ENCODE measurements around the gene HSPA12A.
A peak's percentile ranks its signal among the peaks of the same experiment; 100 is the strongest.

Gene HSPA12A, protein sequence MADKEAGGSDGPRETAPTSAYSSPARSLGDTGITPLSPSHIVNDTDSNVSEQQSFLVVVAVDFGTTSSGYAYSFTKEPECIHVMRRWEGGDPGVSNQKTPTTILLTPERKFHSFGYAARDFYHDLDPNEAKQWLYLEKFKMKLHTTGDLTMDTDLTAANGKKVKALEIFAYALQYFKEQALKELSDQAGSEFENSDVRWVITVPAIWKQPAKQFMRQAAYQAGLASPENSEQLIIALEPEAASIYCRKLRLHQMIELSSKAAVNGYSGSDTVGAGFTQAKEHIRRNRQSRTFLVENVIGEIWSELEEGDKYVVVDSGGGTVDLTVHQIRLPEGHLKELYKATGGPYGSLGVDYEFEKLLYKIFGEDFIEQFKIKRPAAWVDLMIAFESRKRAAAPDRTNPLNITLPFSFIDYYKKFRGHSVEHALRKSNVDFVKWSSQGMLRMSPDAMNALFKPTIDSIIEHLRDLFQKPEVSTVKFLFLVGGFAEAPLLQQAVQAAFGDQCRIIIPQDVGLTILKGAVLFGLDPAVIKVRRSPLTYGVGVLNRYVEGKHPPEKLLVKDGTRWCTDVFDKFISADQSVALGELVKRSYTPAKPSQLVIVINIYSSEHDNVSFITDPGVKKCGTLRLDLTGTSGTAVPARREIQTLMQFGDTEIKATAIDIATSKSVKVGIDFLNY

DNA sequence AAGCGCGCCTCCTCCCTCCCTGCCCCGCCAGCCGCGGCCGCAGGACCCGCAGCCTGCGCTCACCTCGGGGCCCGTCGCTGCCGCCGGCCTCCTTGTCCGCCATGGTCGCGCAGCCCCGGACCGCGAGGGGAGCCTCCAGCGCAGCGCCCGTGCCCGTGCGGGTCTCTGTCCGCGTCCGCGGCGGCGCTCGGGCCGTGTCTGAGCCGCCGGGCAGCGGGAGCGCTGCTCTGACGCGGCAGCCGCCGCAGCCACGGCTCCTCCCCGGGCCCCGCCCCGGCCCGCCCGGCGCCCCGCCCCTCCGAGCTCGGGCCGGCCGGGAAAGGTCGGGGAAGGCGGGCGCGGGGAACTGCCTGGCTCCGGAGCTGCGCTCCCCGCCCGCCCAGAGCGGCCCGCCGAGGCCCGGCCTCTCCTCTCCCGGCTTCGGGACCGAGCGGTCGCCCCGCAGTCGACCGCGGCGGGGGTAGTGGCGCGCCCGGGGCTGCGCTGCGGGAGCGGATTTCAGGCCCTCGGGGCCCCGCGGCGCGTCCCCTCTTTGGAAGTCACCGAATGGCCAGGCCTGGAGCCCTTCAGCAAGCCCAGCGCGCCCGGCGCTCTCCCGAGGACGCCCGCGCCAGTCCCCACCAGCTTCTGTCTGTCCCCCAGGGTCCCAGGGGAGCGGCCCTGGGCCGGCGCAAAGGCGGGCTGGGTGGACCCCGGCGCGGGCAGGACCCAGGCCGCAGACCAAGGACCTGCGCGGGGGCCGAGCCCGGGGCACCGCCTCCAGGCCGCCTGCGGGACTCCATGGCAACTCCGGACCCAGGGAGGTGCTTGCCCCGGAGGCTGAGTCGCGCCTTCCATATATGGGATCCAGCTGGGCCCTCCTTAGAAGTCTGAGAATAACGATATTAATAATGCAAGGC lies at the start of gene HSPA12A:
Gene HSPA12A (minus strand): TSS at position 200 of the 899 bp plus-strand sequence. CDS start 97 bp downstream, at position 103.
- DNase-seq (ENCODE audit: low read depth in 2 of 2) = peak in 1 of 2 experiments; percentile 51

- no peak for DNase-seq (ENCODE audit: low read depth in 2 of 2)
These were observed 48.9 kb upstream of the HSPA12A start for GRCh38 chr10:116791241-116791640.

GRCh38 chr10:116787893-116788665 lies 45.7 kb upstream of the HSPA12A start:
- peak; percentile 51 to 60 for DNase-seq (ENCODE audit: low read depth in 2 of 2)

- no peak for DNase-seq (ENCODE audit: low read depth in 2 of 2)
These were observed 44.8 kb upstream of the HSPA12A start for GRCh38 chr10:116787053-116787659.

DNA sequence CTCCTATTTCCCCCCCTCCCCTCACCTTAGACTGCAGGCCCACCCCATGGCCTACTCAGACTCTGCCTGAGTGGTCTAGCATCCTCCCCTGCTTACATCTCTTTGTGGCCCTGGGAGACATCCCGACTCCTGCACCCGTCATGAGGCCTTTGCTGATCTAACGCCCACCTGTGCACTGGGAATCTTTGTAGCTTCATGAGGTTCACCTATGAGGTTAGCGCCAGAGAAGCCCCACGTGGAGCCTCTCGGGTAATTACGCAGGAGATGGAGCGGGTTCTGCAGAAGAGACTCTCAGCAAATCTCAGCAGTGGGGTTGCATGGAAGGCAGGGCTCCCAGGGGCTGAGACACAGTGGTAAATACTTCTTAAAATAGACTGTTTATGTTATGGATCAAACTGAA lies 43.5 kb upstream of the HSPA12A start:
- DNase-seq (ENCODE audit: low read depth in 2 of 2) = no peak

DNA sequence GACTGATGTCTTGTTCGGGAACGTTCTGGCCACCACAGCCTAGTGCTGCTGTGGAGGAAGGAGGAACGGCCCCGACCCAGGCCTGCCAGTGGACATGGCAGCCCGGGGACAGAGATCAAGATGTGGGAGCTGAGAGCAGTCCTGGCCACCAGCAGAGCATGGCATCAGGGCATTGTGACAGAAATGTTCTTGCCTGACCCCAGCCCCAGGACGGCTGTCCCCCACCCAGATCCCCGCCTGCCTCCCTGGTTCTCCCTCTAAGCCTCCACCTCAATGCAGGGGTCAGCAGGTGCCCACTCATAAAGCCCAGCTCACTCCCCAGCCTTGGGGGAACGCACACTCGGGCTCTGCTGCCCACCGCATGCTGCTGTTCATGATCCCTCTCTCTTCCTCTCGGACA lies 42.9 kb upstream of the HSPA12A start:
- no peak for DNase-seq (ENCODE audit: low read depth in 2 of 2)

GRCh38 chr10:116784651-116785050 lies 42.3 kb upstream of the HSPA12A start:
- DNase-seq (ENCODE audit: low read depth in 2 of 2) = no peak

- DNase-seq (ENCODE audit: low read depth in 2 of 2) = no peak
These were observed 41.7 kb upstream of the HSPA12A start for GRCh38 chr10:116784035-116784434.

DNA sequence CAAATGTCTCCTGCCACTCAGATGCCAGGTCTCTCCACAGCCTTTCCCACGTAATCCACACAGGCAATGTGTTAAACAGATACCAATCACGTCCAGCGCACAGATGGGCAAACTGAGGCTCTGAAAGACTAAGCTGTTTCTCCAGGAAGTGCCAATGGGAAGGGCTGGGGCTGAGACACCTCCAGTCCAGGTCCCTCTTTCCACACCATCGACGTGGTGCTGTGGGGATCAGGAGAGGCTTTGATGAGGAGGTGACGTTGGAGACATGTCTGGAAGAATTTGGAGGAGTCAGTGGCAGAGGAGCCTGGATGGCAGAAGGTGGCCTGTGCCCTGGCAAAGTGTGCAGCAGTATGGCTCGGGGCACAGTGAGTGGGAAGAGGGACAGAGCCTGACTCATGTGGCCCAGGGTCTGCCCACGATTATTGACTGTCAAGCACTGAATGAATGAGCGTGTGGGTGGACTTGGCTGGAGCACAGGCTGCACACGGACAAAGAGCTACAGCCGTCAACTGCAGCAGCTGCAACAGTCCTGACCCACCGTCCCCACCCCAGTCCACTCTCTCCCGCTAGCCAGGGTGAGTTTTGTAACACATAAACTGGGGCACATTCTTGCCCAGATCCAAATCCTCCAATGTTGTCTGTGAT lies 40.8 kb upstream of the HSPA12A start:
- DNase-seq (ENCODE audit: low read depth in 2 of 2) = no peak

DNA sequence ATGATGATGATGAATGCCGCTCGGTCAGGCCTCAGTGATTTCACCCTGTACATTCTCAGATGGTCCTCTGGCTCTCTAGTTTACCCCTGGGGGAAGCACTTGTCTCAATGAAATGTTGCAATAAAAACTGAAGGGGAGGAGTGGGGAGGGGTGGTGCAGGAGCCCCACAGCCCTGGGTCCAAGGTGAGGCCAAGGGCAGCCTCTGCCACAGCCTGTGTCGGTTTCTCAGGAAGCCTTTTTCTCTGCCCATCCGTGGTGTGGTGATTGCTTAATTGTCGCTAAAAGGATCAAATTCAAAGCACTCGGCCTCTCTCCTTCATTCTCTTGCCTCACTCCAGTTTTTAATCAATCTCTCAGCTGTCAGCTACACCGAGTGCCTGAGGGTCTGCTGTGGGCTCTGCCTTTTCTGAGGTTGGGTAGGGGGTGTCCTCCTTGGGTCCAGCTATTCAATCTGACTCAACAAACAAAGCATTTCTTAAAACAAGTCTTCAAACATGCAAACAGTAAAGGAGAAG lies 39.1 kb upstream of the HSPA12A start:
- no peak for DNase-seq (ENCODE audit: low read depth in 2 of 2)

- no peak for DNase-seq (ENCODE audit: low read depth in 2 of 2)
These were observed 38.4 kb upstream of the HSPA12A start for GRCh38 chr10:116780691-116781205.

GRCh38 chr10:116779076-116779687 lies 36.8 kb upstream of the HSPA12A start:
- no peak for DNase-seq (ENCODE audit: low read depth in 2 of 2)

DNA sequence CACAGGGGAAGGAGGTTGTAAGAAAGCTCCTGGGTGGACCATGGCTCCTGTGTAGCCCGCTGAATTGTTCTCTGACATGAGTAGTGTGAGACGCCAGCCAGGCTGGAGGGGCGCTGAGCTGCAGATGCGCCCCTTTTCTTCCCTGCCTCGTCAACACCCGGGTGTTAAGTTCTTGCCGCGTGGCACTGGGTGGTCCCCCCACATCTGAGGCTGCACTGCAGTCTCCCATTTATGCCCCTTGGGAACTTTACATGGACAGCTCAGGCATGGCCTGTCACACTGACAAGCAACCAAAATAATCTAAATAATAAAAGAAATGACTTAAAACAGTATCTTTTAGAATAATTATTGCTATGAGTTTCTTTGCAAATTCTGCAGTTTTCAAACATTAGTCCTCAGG lies 34.6 kb upstream of the HSPA12A start:
- no peak for DNase-seq (ENCODE audit: low read depth in 2 of 2)

DNA sequence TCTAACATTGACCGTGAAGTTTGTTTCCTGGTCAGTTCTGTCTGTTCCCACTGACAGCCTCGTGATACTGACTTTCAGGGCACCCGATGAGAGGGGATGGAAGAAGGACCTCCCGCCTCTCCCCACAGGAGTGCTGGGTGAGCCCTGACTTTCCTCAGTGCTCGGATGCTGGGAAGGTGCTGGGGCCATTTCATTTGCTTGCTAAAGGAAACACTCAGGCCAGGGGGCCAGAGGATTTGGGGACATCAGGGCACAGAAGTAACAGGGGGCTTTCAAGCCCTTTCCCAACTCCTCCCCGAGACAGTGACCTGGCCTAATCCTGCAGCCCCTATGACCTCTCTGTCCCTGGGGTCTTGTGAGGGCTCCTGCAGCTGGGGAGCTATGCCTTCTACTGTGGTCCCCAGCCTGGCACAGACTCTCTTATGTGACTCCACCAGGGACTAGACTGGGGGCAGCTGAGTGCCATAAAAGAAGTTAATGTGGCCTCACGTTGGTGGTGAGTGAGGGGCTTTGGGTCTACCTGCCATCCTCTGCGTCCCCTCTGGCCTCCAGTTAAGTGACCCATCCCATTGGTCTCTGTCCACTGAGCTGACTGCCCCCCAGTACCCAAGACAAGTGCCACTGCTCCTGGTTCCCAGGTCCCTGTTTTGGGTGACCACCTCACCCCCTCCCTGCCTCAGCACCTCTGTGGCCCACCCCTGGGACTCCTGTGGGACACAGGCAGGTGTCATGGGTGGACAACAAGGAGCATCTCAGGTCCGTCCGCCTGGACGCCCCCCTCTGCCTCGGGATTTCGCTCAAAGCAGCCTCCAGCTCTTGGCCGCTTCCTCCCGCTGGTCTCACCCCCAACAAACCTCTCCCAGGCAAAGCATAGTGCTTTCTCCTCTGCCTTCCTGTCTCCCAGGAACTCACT lies 33.4 kb upstream of the HSPA12A start:
- DNase-seq (ENCODE audit: low read depth in 2 of 2) = no peak

- no peak for DNase-seq (ENCODE audit: low read depth in 2 of 2)
These were observed 32.4 kb upstream of the HSPA12A start for GRCh38 chr10:116774728-116775151.

DNA sequence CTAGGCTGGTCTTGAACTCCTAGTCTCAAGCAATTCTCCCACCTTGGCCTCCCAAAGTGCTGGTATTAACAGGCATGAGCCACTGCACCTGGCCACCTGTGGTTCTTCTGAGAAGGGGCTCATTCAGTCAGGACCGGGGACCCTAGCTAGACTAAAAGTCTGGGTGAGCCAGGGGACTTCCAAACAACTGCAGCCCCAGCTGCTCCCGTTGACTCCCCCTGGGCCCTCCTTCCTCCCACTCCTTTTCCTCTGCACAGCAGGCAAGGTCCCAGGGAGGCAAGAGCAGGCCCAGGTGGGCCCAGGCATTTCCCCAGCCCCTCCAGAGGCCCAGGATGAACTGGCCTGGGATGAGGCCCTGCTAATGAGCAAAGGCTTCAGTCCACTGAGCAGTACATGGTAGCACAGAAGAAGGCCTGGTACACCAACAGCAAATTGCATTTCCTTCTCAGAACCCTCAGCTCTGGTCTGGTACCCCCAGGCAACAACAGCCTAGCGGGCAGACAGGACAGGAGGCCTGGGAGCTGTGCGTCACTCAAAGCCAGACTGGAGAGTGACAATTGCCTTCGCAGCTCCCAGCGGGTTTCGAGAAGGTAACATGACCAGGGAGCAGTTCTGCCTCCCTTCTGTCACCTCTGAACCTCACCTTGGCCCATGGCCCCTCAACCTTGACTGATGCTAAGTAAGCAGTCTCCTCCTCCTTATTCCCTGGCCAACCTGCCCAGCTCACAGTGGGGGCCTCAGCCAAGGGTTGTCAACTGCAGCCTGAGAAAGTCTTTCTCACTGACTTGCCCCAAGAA lies 30.7 kb upstream of the HSPA12A start:
- no peak for DNase-seq (ENCODE audit: low read depth in 2 of 2)

DNA sequence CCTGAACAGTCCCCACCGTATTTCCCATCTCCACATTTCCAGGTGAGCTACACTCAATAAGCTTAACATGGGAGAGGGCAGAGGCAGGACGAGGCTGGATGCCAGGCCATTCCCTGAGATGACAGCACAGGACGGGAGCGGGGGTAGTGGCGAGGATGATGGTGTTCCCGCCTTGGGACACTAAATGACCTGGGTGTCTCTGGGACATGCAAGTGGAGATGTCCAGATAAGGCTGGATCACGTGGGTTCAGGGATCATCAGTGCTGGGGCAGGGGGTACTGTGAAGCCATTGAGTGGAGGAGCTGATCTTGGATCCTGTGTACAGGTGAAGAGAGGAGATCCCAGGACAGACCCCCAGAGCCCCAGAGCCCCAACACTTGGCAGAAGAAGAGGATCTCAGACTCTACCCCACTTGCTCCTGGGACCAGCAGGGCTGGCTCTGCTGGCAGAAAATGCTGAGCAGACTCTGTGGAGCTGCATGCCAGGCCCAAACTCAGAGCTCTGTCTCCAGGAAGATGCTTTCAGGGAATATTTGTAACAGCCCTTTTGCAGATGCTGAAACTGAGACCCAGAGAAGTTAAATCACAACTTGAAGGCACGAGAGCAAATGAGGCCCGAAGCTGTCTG lies 29.7 kb upstream of the HSPA12A start:
- DNase-seq (ENCODE audit: low read depth in 2 of 2) = no peak

Data from stimulated activated CD4-positive, alpha-beta T cell treated with anti-CD3 and anti-CD28 coated beads, Interleukin-12 subunit alpha, Interleukin-12 subunit beta, amount 100 ng/mL, for 24 hours (primary cell).